Vagina (tissue), 2 donors: ENCODE measurements around the gene ZNF594. TPM values are rescaled to one million over a fixed set of nuclear protein-coding genes. Genes with fewer than 3 reads are reported as not detected.
"Not testable (repeated sequence)": the region's sequence is repeated elsewhere in the genome, so short reads cannot be mapped to it uniquely, and the experiment has no call there.

Experiments
- DNase-seq, 2 donors: peaks; one replicate each; pipeline ENCODE4 v3.0.0-alpha.2; 2017; ENCODE audit errors: extremely low spot score in 2 of 2
- H3K27ac ChIP-seq: fragments of 200-600 bp; sonication (generic); one replicate; pipeline ENCODE4 v1.5.1; 2019
- H3K27me3 ChIP-seq: fragments of 200-600 bp; sonication (generic); one replicate; pipeline ENCODE4 v1.5.1; 2019
- H3K36me3 ChIP-seq, 2 donors: fragments of 200-600 bp; sonication (generic); one replicate each; pipeline ENCODE4 v1.5.1; 2017 to 2019
- H3K4me1 ChIP-seq: fragments of 200-600 bp; sonication (generic); one replicate; pipeline ENCODE4 v1.5.1; 2019
- H3K4me3 ChIP-seq, 2 donors: fragments of 200-600 bp; sonication (generic); 1 replicate in 1 of 2; 2 replicates in 1 of 2; pipeline ENCODE4 v1.5.1; 2016 to 2019
- H3K9me3 ChIP-seq: fragments of 200-600 bp; sonication (generic); one replicate; pipeline ENCODE4 v1.5.1; 2019
- CTCF ChIP-seq, 3 experiments: fragments of 450-650 bp in 2 of 3; fragments of 200-600 bp in 1 of 3; sonication (generic) in 1 of 3; IDR thresholded peaks; one replicate each; pipeline ENCODE4 v1.5.1; 2017 to 2019; ENCODE audit warnings: antibody characterized with exemption in 3 of 3, mild to moderate bottlenecking in 2 of 3, moderate library complexity in 2 of 3
- POLR2A ChIP-seq, 2 donors: fragments of 450-650 bp; IDR thresholded peaks; one replicate each; pipeline ENCODE4 v1.6.1; 2017; ENCODE audit warnings: antibody characterized with exemption in 2 of 2, mild to moderate bottlenecking in 2 of 2, moderate library complexity in 2 of 2
- POLR2AphosphoS5 ChIP-seq, 2 donors: sonication (generic); formaldehyde crosslinking; IDR thresholded peaks; one replicate each; pipeline ENCODE4 v1.9.0; 2017; ENCODE audit warnings: antibody characterized with exemption in 2 of 2, mild to moderate bottlenecking in 2 of 2, low read depth in 1 of 2; ENCODE audit not compliant: insufficient read depth in 1 of 2
- intact Hi-C: fragments of 100-400 bp; cut with DNase I; formaldehyde crosslinking; loops from one replicate; pipeline ENCODE4 v1.15.1; 2023
- total RNA-seq: library from RNA; depleted of rRNA; stranded (reverse); fragments of >200 nt; gene quantifications from one replicate; pipeline ENCODE4 v1.2.3, GENCODE V29; 2016

ZNF594 gene
- total RNA-seq, 1 donor from 2014 or later, result 13.8 TPM

- no peak for DNase-seq
- Histone ChIP-seq H3K27me3 (no peaks in the 10 kb centered on the region), H3K27ac (no peak overlapping the region), H3K36me3 (peaks cover 0 to 43% of the 10 kb centered on the region in 2 donors), H3K4me3 (no peak overlapping the region), H3K4me1 (no peaks in the 10 kb centered on the region), H3K9me3 (peaks cover 83% of the 10 kb centered on the region)
- TF ChIP-seq CTCF (IDR thresholded peaks at IDR 0.05), result no peak
- TF ChIP-seq POLR2A (IDR thresholded peaks at IDR 0.05), result no peak
- no peak for TF ChIP-seq POLR2AphosphoS5 (IDR thresholded peaks at IDR 0.05; ENCODE audit: insufficient read depth in 1 of 2, low read depth in 1 of 2)
- intact Hi-C loops, result no loop called here
These were observed 10.0 kb downstream of the ZNF594 start for GRCh38 chr17:5181509-5182305.

GRCh38 chr17:5179003-5179402 lies 12.7 kb downstream of the ZNF594 start:
- DNase-seq, result no peak
- Histone ChIP-seq H3K9me3 (peaks cover 59% of the 10 kb centered on the region), H3K27ac (no peak overlapping the region), H3K36me3 (peaks cover 0 to 48% of the 10 kb centered on the region in 2 donors), H3K27me3 (no peaks in the 10 kb centered on the region), H3K4me1 (no peaks in the 10 kb centered on the region), H3K4me3 (no peak overlapping the region)
- no peak for TF ChIP-seq POLR2AphosphoS5 (IDR thresholded peaks at IDR 0.05; ENCODE audit: insufficient read depth in 1 of 2, low read depth in 1 of 2)
- TF ChIP-seq CTCF (IDR thresholded peaks at IDR 0.05), result no peak
- no peak for TF ChIP-seq POLR2A (IDR thresholded peaks at IDR 0.05)
- intact Hi-C loops, result no loop called here

- intact Hi-C loops, result not testable (repeated sequence)
- peaks cover 20% of the 10 kb centered on the region for H3K9me3 ChIP-seq
These were observed 16.6 kb downstream of the ZNF594 start for GRCh38 chr17:5175027-5175426.

GRCh38 chr17:5165791-5166564 lies 25.7 kb downstream of the ZNF594 start:
- H3K27ac ChIP-seq, H3K36me3 ChIP-seq, H3K9me3 ChIP-seq, H3K4me3 ChIP-seq, H3K4me1 ChIP-seq, H3K27me3 ChIP-seq, DNase-seq, intact Hi-C loops: not testable (repeated sequence)

More at GRCh38 chr17:5175027-5175426, 16.6 kb downstream of the ZNF594 start:
- not testable (repeated sequence) for H3K27me3 ChIP-seq, H3K27ac ChIP-seq, DNase-seq, H3K4me1 ChIP-seq, H3K4me3 ChIP-seq
- peaks cover 0 to 39% of the 10 kb centered on the region in 2 donors for H3K36me3 ChIP-seq

- intact Hi-C loops, result loop anchor here (5.0 kb wide), 1 partner anchor 1898 kb away; no protein-coding TSS in a partner anchor
- no peak for DNase-seq
- no peak overlapping the region for H3K4me3 ChIP-seq
- no peaks in the 10 kb centered on the region for H3K9me3 ChIP-seq
- H3K4me1 ChIP-seq, result no peaks in the 10 kb centered on the region
- H3K27ac ChIP-seq, result no peak overlapping the region
- TF ChIP-seq CTCF (IDR thresholded peaks at IDR 0.05), result no peak
- TF ChIP-seq POLR2AphosphoS5 (IDR thresholded peaks at IDR 0.05; ENCODE audit: insufficient read depth in 1 of 2, low read depth in 1 of 2), result no peak
- no peak for TF ChIP-seq POLR2A (IDR thresholded peaks at IDR 0.05)
- no peaks in the 10 kb centered on the region for H3K36me3 ChIP-seq
- no peaks in the 10 kb centered on the region for H3K27me3 ChIP-seq
These were observed 27.2 kb downstream of the ZNF594 start for GRCh38 chr17:5164436-5164835.

- not testable (repeated sequence) for H3K27me3 ChIP-seq, H3K27ac ChIP-seq, DNase-seq, H3K9me3 ChIP-seq, H3K4me1 ChIP-seq, H3K36me3 ChIP-seq, H3K4me3 ChIP-seq
- intact Hi-C loops, result loop anchor here (5.0 kb wide), 1 partner anchor 1901 kb away; no protein-coding TSS in a partner anchor
These were observed 29.9 kb downstream of the ZNF594 start for GRCh38 chr17:5161793-5162192.

GRCh38 chr17:5160702-5161101 lies 31.0 kb downstream of the ZNF594 start:
- H3K27me3 ChIP-seq, H3K36me3 ChIP-seq, DNase-seq, H3K4me3 ChIP-seq, H3K27ac ChIP-seq, H3K9me3 ChIP-seq, H3K4me1 ChIP-seq: not testable (repeated sequence)
- intact Hi-C loops, result loop anchor here (5.0 kb wide), 1 partner anchor 1902 kb away; no protein-coding TSS in a partner anchor

GRCh38 chr17:5146122-5146521 lies 45.5 kb downstream of the ZNF594 start:
- DNase-seq, H3K4me3 ChIP-seq, intact Hi-C loops, H3K36me3 ChIP-seq, H3K27me3 ChIP-seq, H3K4me1 ChIP-seq, H3K27ac ChIP-seq, H3K9me3 ChIP-seq: not testable (repeated sequence)

GRCh38 chr17:5142877-5143276 lies 48.8 kb downstream of the ZNF594 start:
- H3K4me1 ChIP-seq, H3K4me3 ChIP-seq, H3K27me3 ChIP-seq, H3K36me3 ChIP-seq, H3K9me3 ChIP-seq, intact Hi-C loops, DNase-seq, H3K27ac ChIP-seq: not testable (repeated sequence)
